Central memory CD8-positive, alpha-beta T cell (primary cell): ENCODE results near the gene DLL4.

Experiments
- ATAC-seq: fragments of 150-1000 bp; cut with Tn5 transposase; replicated peaks from 2 replicates; pipeline ENCODE4 v1.10.0; 2022; ENCODE audit warnings: mild to moderate bottlenecking, moderate FRiP score, moderate number of reproducible peaks; ENCODE audit not compliant: poor library complexity, severe bottlenecking; ENCODE audit errors: extremely low read depth
- DNase-seq, 2 donors: peaks; one replicate each; pipeline ENCODE4 v3.0.0; 2021; ENCODE audit warnings: low spot score in 2 of 2
- H3K27ac Mint-ChIP-seq: one replicate; pipeline ENCODE4 v1.8.0; 2022; ENCODE audit warnings: low read depth, mild to moderate bottlenecking, moderate library complexity, mixed read lengths
- H3K27me3 Mint-ChIP-seq: one replicate; pipeline ENCODE4 v1.8.0; 2022; ENCODE audit warnings: mixed read lengths
- H3K36me3 Mint-ChIP-seq: one replicate; pipeline ENCODE4 v1.8.0; 2022; ENCODE audit warnings: mild to moderate bottlenecking, moderate library complexity, mixed read lengths; ENCODE audit not compliant: insufficient read depth
- H3K4me1 Mint-ChIP-seq: one replicate; pipeline ENCODE4 v1.8.0; 2022; ENCODE audit warnings: mixed read lengths
- H3K4me3 Mint-ChIP-seq: one replicate; pipeline ENCODE4 v1.8.0; 2022; ENCODE audit warnings: mild to moderate bottlenecking, moderate library complexity, mixed read lengths
- H3K9me3 Mint-ChIP-seq: one replicate; pipeline ENCODE4 v1.8.0; 2022; ENCODE audit warnings: mixed read lengths

DLL4 gene

DNA sequence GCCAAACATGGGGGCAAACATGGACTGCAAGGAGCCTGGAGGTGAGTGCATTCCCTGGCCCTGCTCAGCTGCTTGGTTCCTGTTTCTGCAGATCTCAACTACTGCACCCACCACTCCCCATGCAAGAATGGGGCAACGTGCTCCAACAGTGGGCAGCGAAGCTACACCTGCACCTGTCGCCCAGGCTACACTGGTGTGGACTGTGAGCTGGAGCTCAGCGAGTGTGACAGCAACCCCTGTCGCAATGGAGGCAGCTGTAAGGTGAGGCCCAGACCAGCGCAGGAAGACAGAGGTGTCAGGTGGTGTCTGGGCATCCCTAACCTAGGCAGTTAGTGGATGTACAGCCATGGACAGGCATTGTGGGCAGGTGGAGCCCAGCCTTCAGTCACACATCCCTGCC, 5.3 kb downstream of the DLL4 start:
- peaks cover 31% of the 10 kb centered on the region for H3K27me3 Mint-ChIP-seq
- H3K27ac Mint-ChIP-seq: no peak overlapping the region
- H3K4me1 Mint-ChIP-seq: peaks cover 24% of the 10 kb centered on the region
- DNase-seq (no peak), ATAC-seq (no peak)
- H3K36me3 Mint-ChIP-seq: peaks cover 3% of the 10 kb centered on the region
- no peaks in the 10 kb centered on the region for H3K9me3 Mint-ChIP-seq
- no peak overlapping the region for H3K4me3 Mint-ChIP-seq

DNA sequence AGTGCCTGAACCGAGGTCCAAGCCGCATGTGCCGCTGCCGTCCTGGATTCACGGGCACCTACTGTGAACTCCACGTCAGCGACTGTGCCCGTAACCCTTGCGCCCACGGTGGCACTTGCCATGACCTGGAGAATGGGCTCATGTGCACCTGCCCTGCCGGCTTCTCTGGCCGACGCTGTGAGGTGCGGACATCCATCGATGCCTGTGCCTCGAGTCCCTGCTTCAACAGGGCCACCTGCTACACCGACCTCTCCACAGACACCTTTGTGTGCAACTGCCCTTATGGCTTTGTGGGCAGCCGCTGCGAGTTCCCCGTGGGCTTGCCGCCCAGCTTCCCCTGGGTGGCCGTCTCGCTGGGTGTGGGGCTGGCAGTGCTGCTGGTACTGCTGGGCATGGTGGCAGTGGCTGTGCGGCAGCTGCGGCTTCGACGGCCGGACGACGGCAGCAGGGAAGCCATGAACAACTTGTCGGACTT, 7.1 kb downstream of the DLL4 start:
- H3K4me3 Mint-ChIP-seq: no peak overlapping the region
- peaks cover 3% of the 10 kb centered on the region for H3K36me3 Mint-ChIP-seq
- no peak for DNase-seq
- no peak overlapping the region for H3K27ac Mint-ChIP-seq
- H3K27me3 Mint-ChIP-seq: peaks cover 12% of the 10 kb centered on the region
- H3K4me1 Mint-ChIP-seq: peaks cover 8% of the 10 kb centered on the region
- no peak for ATAC-seq
- no peaks in the 10 kb centered on the region for H3K9me3 Mint-ChIP-seq

DNA sequence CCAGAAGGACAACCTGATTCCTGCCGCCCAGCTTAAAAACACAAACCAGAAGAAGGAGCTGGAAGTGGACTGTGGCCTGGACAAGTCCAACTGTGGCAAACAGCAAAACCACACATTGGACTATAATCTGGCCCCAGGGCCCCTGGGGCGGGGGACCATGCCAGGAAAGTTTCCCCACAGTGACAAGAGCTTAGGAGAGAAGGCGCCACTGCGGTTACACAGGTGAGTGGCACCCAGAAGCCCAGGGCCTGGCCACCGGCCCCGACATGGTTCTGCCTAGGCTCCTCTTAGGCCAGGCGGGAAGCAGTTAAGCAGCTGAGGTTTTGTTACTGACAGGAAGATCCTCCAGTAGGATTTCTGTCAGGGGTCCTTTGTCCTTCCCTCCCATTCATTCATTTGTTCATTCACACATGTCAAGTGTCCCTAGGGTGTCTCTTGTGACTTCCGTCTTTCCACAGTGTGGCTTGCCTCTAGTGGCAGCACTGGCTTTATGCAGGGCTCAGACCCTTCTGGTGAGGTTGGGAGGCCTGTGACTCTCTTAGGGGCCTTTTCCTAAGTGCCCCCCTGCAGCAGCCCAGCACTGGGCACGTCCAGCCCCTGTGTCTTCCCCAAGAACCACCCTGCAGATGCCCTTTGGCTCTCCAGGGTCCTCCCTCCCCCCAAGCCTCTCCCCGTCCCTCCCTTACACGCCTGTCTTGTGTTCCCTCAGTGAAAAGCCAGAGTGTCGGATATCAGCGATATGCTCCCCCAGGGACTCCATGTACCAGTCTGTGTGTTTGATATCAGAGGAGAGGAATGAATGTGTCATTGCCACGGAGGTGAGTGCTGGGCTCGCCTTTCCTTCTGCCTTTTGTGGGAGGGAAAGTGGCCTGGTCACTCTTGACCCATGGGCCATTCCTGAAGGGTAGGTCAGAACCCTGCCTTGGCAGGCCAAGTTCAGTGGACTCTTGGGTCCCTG, 7.8 kb downstream of the DLL4 start:
- Mint-ChIP-seq H3K36me3 (peaks cover 3% of the 10 kb centered on the region), H3K27me3 (peaks cover 5% of the 10 kb centered on the region), H3K9me3 (no peaks in the 10 kb centered on the region), H3K4me3 (no peak overlapping the region), H3K4me1 (peaks cover 6% of the 10 kb centered on the region), H3K27ac (no peak overlapping the region)
- no peak for ATAC-seq
- no peak for DNase-seq

DNA sequence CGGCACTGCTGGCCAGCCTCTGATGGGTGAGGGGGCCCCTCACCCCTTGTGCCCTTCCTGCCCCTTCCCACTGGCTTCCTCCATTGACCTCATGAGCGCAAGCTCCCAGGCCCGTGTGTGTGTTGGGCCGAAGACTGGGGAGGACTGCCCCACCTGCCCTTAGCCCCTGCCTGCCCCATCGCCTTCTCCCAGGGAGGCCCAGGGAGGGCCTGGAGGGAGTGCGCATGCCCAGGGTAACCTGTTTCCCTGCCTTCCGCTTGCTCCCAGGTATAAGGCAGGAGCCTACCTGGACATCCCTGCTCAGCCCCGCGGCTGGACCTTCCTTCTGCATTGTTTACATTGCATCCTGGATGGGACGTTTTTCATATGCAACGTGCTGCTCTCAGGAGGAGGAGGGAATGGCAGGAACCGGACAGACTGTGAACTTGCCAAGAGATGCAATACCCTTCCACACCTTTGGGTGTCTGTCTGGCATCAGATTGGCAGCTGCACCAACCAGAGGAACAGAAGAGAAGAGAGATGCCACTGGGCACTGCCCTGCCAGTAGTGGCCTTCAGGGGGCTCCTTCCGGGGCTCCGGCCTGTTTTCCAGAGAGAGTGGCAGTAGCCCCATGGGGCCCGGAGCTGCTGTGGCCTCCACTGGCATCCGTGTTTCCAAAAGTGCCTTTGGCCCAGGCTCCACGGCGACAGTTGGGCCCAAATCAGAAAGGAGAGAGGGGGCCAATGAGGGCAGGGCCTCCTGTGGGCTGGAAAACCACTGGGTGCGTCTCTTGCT, 8.8 kb downstream of the DLL4 start:
- Mint-ChIP-seq H3K27me3 (no peaks in the 10 kb centered on the region), H3K27ac (no peak overlapping the region), H3K9me3 (no peaks in the 10 kb centered on the region), H3K4me1 (peaks cover 9% of the 10 kb centered on the region), H3K36me3 (peaks cover 3% of the 10 kb centered on the region), H3K4me3 (no peak overlapping the region)
- ATAC-seq (no peak), DNase-seq (no peak)

DNA sequence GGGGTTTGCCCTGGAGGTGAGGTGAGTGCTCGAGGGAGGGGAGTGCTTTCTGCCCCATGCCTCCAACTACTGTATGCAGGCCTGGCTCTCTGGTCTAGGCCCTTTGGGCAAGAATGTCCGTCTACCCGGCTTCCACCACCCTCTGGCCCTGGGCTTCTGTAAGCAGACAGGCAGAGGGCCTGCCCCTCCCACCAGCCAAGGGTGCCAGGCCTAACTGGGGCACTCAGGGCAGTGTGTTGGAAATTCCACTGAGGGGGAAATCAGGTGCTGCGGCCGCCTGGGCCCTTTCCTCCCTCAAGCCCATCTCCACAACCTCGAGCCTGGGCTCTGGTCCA, 9.4 kb downstream of the DLL4 start:
- Mint-ChIP-seq H3K9me3 (no peaks in the 10 kb centered on the region), H3K36me3 (peaks cover 3% of the 10 kb centered on the region), H3K27ac (no peak overlapping the region), H3K27me3 (no peaks in the 10 kb centered on the region), H3K4me3 (no peak overlapping the region), H3K4me1 (peaks cover 11% of the 10 kb centered on the region)
- ATAC-seq: no peak
- no peak for DNase-seq

DNA sequence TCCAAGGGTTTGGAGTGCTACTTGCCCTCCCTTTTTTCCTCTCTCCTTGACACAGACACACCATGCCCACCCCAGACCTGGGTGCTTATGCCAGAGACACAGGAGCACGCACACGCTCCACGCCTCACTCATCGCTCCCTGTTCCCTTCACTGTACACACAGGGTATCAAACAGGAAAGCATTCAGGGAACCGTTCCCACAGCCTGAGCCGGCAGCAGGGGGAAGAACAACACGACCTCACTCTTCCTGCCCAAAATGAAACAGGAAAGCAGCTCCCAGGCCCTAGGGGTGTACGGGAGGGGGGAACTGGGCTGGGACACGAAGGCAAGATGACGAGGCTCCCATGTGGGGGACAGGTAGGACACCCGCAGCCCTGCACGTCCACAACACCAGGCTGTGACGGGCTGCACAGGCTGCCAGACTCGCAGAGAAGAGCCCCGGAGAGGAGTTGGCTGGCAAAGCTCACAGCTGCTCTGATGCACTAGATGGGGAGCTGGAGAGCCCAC, 11.2 kb downstream of the DLL4 start:
- no peak for ATAC-seq

DNA sequence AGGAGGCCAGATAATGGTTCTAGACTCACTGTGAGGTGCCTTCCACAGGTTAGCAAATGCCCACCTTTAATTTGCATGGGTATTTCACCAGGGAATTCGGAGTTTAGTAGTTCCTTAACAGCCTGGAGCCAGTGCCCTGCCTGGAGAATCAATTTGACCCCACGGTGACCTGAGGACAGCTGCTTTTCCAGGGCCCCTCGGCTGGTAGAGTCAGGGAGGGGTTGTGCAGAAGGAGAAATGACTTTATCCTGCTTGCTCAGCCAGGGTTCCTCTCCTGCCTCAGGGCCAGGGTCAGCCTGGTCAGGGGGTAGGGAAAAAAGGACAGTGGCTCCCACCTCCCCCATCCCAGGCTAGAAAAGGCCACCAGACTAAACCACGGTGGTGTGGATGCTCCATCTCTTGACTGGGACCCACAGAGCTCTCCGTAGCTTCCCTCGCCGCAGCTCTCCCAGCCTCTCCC, 12.0 kb downstream of the DLL4 start:
- Mint-ChIP-seq H3K27me3 (no peaks in the 10 kb centered on the region), H3K4me3 (peak overlapping the region; percentile 46), H3K36me3 (peaks cover 2% of the 10 kb centered on the region), H3K9me3 (no peaks in the 10 kb centered on the region), H3K27ac (no peak overlapping the region), H3K4me1 (peaks cover 11% of the 10 kb centered on the region)
- ATAC-seq: no peak
- no peak for DNase-seq

More for the DNA sequence above, 11.2 kb downstream of the DLL4 start:
- Mint-ChIP-seq H3K4me3 (peak overlapping the region; percentile 46), H3K27me3 (no peaks in the 10 kb centered on the region), H3K9me3 (no peaks in the 10 kb centered on the region), H3K27ac (no peak overlapping the region), H3K36me3 (peaks cover 3% of the 10 kb centered on the region), H3K4me1 (peaks cover 11% of the 10 kb centered on the region)
- no peak for DNase-seq

DNA sequence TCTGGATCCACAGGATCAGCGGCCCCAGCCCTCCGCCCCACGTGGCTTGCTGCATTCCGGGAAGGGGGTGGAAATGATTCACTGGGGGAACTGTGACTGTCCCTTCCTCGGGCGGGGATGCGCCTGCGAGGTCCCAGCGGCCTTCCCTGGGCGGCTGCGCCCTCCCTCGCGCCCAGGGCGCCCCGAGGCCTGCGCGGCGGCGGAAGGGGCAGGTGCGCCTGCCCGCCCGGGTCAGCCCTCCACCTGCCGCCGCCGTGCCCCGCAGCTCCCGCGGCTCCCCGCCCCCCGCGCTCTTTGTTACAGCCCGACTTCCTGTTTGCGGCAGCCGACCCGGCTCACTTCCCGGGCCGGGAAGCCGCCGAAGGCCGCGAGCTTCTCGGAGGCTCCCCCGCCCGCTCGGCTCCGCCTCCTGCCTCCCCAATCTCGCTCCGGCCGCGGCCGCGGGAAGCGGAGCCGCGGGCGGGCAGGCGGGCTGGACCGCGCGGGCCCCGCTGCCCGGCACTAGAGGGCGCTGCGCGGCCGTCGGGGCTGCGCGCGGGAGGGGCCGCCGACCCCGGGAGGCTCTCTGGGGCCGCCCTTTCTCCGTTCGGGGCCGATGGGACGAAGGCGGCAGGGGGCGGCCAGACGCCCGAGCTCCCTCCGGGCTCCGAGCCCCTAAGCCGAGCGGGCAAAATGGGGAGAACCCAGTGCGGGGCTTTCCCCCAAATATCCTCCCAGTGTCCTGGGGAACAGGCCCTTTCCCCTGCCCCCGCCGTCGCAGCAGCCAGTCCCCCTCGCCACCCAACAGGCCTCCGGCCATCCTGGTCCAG, 12.6 kb downstream of the DLL4 start:
- H3K4me1 Mint-ChIP-seq: peaks cover 11% of the 10 kb centered on the region
- DNase-seq (peak; percentile 40 to 46), ATAC-seq (peak; percentile 65)
- no peaks in the 10 kb centered on the region for H3K9me3 Mint-ChIP-seq
- H3K4me3 Mint-ChIP-seq: peak overlapping the region; percentile 68
- peaks cover 2% of the 10 kb centered on the region for H3K36me3 Mint-ChIP-seq
- no peak overlapping the region for H3K27ac Mint-ChIP-seq
- no peaks in the 10 kb centered on the region for H3K27me3 Mint-ChIP-seq

DNA sequence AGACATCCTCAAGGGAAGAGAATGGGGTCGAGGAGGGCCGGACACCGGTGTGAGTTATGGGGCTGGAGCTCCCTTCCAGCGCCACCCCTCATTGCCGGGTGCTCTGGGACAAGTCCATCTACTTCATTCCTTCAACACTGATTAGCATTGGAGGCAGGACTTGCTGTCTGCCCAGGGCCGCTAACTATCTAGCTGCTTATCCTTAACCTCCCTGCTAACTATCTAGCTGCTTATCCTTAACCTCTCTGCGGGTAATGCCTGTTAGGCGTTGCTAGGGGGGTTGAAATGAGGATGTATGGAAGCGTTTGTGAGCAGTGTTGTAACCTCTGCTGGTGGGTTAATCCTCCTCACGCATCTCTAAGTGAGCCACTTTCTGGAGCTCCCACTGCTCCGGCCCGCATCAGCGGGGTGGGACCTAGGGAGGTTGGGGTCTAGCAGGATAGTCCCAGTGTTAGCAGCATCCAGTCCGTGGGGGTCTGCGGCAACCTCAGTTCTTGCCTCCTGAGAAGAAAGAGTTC, 13.3 kb downstream of the DLL4 start:
- H3K4me3 Mint-ChIP-seq: peak overlapping the region; percentile 68
- H3K36me3 Mint-ChIP-seq: peaks cover 2% of the 10 kb centered on the region
- H3K27me3 Mint-ChIP-seq: no peaks in the 10 kb centered on the region
- H3K4me1 Mint-ChIP-seq: peaks cover 11% of the 10 kb centered on the region
- peak overlapping the region; percentile 37 for H3K27ac Mint-ChIP-seq
- DNase-seq: no peak
- H3K9me3 Mint-ChIP-seq: no peaks in the 10 kb centered on the region
- no peak for ATAC-seq

DNA sequence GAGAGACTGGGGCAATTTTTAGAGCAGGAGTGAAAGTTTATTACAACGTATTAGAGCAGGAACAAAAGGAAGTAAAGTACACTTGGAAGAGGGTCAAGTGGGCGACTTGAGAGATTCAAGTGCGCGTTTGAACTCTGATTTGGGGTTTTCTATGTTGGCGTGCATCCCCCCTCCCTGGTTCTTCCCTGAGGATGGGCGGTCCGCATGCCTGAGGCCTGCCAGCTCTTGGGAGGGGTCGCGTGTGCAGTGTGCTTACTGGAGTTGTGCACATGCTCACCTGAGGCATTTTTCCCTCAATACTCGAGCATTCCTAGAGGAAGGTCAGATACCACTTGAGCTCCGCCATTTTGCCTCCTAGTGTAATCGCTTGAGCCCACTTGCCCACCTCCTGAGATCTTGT, 13.7 kb downstream of the DLL4 start:
- peak overlapping the region; percentile 68 for H3K4me3 Mint-ChIP-seq
- peak overlapping the region; percentile 37 for H3K27ac Mint-ChIP-seq
- H3K4me1 Mint-ChIP-seq: peaks cover 11% of the 10 kb centered on the region
- H3K27me3 Mint-ChIP-seq: no peaks in the 10 kb centered on the region
- no peaks in the 10 kb centered on the region for H3K9me3 Mint-ChIP-seq
- no peak for ATAC-seq
- H3K36me3 Mint-ChIP-seq: peaks cover 2% of the 10 kb centered on the region
- no peak for DNase-seq

DNA sequence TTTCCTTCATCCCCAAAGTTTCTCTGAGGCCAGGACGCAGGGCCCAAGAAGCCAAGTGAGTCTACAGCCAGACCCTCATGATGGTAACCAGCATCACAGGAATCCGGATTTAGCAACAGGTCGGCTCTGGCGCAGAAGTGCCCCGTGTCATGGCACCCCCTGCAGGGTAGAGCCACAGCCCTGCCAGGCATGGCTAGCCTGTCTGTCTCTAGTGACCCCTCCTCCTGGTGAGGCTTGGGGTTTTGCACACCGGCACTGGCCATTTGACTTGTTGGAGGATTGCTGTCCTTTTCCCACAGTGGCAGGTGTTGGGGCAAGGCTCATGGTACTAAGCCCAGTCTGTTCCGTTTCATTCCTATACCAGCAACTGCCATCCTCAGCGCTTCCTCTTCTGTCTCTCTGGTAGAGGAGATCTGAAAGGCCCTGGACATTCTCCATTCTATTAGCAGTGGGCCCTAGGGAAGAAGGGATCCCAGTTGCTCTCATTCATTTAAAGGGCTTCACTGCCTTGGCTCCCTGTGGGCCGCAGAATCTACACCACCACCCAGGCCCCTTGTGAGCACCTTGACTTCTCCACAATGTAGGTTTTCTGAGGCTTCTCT, 14.7 kb downstream of the DLL4 start:
- H3K4me3 Mint-ChIP-seq: peak overlapping the region; percentile 68
- ATAC-seq: no peak

More for the DNA sequence above, 14.7 kb downstream of the DLL4 start:
- no peaks in the 10 kb centered on the region for H3K27me3 Mint-ChIP-seq
- H3K27ac Mint-ChIP-seq: no peak overlapping the region
- H3K9me3 Mint-ChIP-seq: no peaks in the 10 kb centered on the region
- H3K36me3 Mint-ChIP-seq: no peaks in the 10 kb centered on the region
- H3K4me1 Mint-ChIP-seq: peaks cover 11% of the 10 kb centered on the region
- DNase-seq: no peak
